NCI-H82 treated with DMSO at 0.1 percent for 48 hours (cell line): ENCODE measurements around the gene GPR33.
A peak's percentile ranks its signal among the peaks of the same experiment; 100 is the strongest.
"Not testable (repeated sequence)": the region's sequence is repeated elsewhere in the genome, so short reads cannot be mapped to it uniquely, and the experiment has no call there.

Experiments
- DNase-seq: peaks from one replicate; lab custom pipeline; 2025; ENCODE audit not compliant: unreplicated experiment; lab: John Stamatoyannopoulos, UW

Gene GPR33

GRCh38 chr14:31487886-31488285 lies at the start of gene GPR33:
GPR33 (minus strand) TSS chr14:31488039; CDS start chr14:31483965, 4,074 bp downstream.
- DNase-seq = no peak

- no peak for DNase-seq
These were observed 48.5 kb upstream of the GPR33 start for GRCh38 chr14:31536201-31536960.

- DNase-seq = no peak
These were observed 42.3 kb upstream of the GPR33 start for GRCh38 chr14:31530136-31530535.

- DNase-seq = no peak
These were observed 41.2 kb upstream of the GPR33 start for GRCh38 chr14:31529053-31529452.

- DNase-seq = no peak
These were observed 39.7 kb upstream of the GPR33 start for GRCh38 chr14:31527546-31527945.

- DNase-seq = no peak
These were observed 39.2 kb upstream of the GPR33 start for GRCh38 chr14:31527087-31527486.

- DNase-seq = no peak
These were observed 23.0 kb upstream of the GPR33 start for GRCh38 chr14:31510855-31511254.

- DNase-seq = peak; percentile 9
These were observed 22.4 kb upstream of the GPR33 start for GRCh38 chr14:31510222-31510621.

- no peak for DNase-seq
These were observed 20.3 kb upstream of the GPR33 start for GRCh38 chr14:31508135-31508534.

- DNase-seq = no peak
These were observed 17.6 kb upstream of the GPR33 start for GRCh38 chr14:31505411-31505810.

GRCh38 chr14:31501870-31502269 lies 14.0 kb upstream of the GPR33 start:
- DNase-seq = no peak

- DNase-seq = no peak
These were observed 5.1 kb upstream of the GPR33 start for GRCh38 chr14:31492759-31493498.

- DNase-seq = no peak
These were observed 1.9 kb upstream of the GPR33 start for GRCh38 chr14:31489691-31490090.

- no peak for DNase-seq
These were observed 1.1 kb downstream of the GPR33 start for GRCh38 chr14:31486764-31487163.

- DNase-seq = no peak
These were observed 3.1 kb downstream of the GPR33 start for GRCh38 chr14:31484754-31485153.

GRCh38 chr14:31480156-31480555 lies 7.7 kb downstream of the GPR33 start:
- no peak for DNase-seq

GRCh38 chr14:31479027-31479426 lies 8.8 kb downstream of the GPR33 start:
- no peak for DNase-seq

GRCh38 chr14:31477248-31477647 lies 10.6 kb downstream of the GPR33 start:
- DNase-seq = no peak

GRCh38 chr14:31476131-31476866 lies 11.5 kb downstream of the GPR33 start:
- DNase-seq = no peak

GRCh38 chr14:31466554-31466953 lies 21.3 kb downstream of the GPR33 start:
- DNase-seq = no peak

GRCh38 chr14:31465111-31465510 lies 22.7 kb downstream of the GPR33 start:
- DNase-seq = no peak

GRCh38 chr14:31462450-31462849 lies 25.4 kb downstream of the GPR33 start:
- DNase-seq = not testable (repeated sequence)
